Upper lobe of right lung (tissue), 1 donor: Measurements from ENCODE around the gene IER3IP1. TPM values are rescaled to one million over a fixed set of nuclear protein-coding genes. Genes with fewer than 3 reads are reported as not detected.

Experiments used
- ATAC-seq: fragments of 200-7000 bp; cut with Tn5 transposase; one replicate; pipeline ENCODE4 v1.9.1; 2020; ENCODE audit warnings: mild to moderate bottlenecking, moderate library complexity
- DNase-seq: peaks from one replicate; pipeline ENCODE4 v3.0.0-alpha.2; 2020
- H3K27ac ChIP-seq: fragments of 200-600 bp; one replicate; pipeline ENCODE4 v1.8.0; 2022
- H3K27me3 ChIP-seq: fragments of 200-600 bp; one replicate; pipeline ENCODE4 v1.8.0; 2022; ENCODE audit warnings: mild to moderate bottlenecking
- H3K36me3 ChIP-seq: fragments of 200-600 bp; one replicate; pipeline ENCODE4 v1.8.0; 2022
- H3K4me1 ChIP-seq: fragments of 200-600 bp; one replicate; pipeline ENCODE4 v1.8.0; 2022
- H3K4me3 ChIP-seq: fragments of 200-600 bp; one replicate; pipeline ENCODE4 v1.8.0; 2022; ENCODE audit warnings: mild to moderate bottlenecking
- H3K9me3 ChIP-seq: fragments of 200-600 bp; one replicate; pipeline ENCODE4 v1.8.0; 2022
- intact Hi-C: fragments of 100-400 bp; cut with DNase I; formaldehyde crosslinking; loops from one replicate; pipeline ENCODE4 v1.11.0; 2022
- total RNA-seq: library from RNA; stranded (reverse); fragmentation: NEBNext Ultra II Directional; extraction: Animal tissue kit (Norgen Biotek cat#: 25700); gene quantifications from one replicate; pipeline ENCODE4 v1.2.1, GENCODE V29; 2021
- TF ChIP-seq, protein P1 (sequence below): fragments of 200-600 bp; IDR thresholded peaks from one replicate; pipeline ENCODE4 v1.8.0; 2022; ENCODE audit warnings: antibody characterized with exemption
- donor health status: DM: no; HTN: yes; CAD: no; lungs with severe emphysema.

IER3IP1 gene
- total RNA-seq, 1 donor from 2014 or later, result 12.9 TPM

DNA sequence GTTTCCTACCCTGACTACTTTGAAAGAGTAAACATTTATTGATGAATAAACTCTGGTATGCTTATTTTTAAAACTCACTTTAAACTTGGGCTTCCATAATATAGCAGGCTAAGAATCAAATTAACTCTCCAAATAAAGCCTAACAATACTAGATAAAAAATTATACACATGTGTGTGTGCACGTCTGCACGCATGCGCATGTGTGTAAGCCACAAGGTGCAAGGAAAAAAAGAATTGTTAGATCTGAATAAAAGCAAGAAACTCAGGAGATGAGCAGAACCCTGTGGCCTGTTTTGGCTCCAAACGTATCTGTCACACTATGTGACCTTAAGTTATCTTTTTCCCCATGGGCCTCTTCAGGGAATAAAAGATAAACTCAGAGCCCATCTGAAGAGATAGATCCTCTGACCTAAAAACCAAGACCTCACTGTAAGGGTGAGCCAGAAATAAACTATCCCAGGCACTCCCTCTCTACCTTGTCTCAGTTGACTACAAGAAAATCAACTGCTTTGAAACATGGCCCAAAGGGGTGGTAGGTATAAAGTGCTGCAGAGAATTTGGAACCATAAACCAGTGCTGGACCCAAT is 32.2 kb downstream of the IER3IP1 start:
- TF ChIP-seq, protein P1, sequence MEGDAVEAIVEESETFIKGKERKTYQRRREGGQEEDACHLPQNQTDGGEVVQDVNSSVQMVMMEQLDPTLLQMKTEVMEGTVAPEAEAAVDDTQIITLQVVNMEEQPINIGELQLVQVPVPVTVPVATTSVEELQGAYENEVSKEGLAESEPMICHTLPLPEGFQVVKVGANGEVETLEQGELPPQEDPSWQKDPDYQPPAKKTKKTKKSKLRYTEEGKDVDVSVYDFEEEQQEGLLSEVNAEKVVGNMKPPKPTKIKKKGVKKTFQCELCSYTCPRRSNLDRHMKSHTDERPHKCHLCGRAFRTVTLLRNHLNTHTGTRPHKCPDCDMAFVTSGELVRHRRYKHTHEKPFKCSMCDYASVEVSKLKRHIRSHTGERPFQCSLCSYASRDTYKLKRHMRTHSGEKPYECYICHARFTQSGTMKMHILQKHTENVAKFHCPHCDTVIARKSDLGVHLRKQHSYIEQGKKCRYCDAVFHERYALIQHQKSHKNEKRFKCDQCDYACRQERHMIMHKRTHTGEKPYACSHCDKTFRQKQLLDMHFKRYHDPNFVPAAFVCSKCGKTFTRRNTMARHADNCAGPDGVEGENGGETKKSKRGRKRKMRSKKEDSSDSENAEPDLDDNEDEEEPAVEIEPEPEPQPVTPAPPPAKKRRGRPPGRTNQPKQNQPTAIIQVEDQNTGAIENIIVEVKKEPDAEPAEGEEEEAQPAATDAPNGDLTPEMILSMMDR, result no peak
- Histone ChIP-seq H3K27ac (no peak overlapping the region), H3K9me3 (no peaks in the 10 kb centered on the region), H3K4me3 (no peak overlapping the region), H3K4me1 (peaks cover under 1% of the 10 kb centered on the region), H3K36me3 (no peaks in the 10 kb centered on the region), H3K27me3 (no peaks in the 10 kb centered on the region)
- intact Hi-C loops, result no loop called here
- DNase-seq (no peak), ATAC-seq (no peak)

DNA sequence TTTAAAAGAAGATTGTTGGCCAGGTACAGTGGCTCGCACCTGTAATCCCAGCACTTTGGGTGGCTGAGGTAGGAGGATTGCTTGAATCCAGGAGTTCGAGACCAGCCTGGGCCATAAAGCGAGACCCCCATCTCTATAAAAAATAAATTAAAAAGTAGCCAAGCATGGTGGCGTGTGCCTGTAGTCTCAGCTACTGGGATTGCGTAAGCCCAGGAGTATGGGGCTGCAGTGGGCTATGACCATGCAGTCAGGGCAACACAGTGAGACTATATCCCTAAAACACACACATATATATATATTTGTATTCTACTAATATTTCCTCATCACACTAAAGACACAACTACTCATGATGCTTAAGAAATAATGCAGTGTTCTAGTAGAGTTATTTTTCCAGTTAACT is 33.0 kb downstream of the IER3IP1 start:
- DNase-seq, result no peak
- Histone ChIP-seq H3K9me3 (no peaks in the 10 kb centered on the region), H3K27me3 (no peaks in the 10 kb centered on the region), H3K4me1 (no peaks in the 10 kb centered on the region), H3K27ac (no peak overlapping the region), H3K4me3 (no peak overlapping the region), H3K36me3 (no peaks in the 10 kb centered on the region)
- TF ChIP-seq, protein P1, result no peak
- no peak for ATAC-seq
- intact Hi-C loops, result no loop called here

DNA sequence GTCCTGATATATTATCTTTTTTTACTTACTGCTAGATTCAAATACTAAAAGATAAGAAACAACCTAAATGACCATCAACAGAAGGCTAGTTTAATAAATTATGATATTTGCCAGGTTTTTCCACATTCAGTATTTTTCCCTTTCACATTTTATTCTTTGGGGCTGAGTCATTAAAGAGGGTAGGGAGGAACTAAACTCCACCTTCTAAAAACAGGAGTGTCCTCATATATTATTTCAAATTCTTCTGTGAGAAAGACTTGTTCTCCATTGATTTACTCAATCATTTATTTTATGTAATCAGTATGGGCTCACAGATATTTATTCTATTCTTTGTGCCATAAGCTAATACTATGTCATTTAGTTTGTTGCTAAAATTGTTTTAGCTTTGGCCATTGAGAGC is 34.9 kb downstream of the IER3IP1 start:
- no peak for ATAC-seq
- Histone ChIP-seq H3K36me3 (peaks cover under 1% of the 10 kb centered on the region), H3K27me3 (no peaks in the 10 kb centered on the region), H3K4me3 (no peak overlapping the region), H3K4me1 (no peaks in the 10 kb centered on the region), H3K9me3 (no peaks in the 10 kb centered on the region), H3K27ac (no peak overlapping the region)
- intact Hi-C loops, result no loop called here
- TF ChIP-seq, protein P1, result no peak
- no peak for DNase-seq

DNA sequence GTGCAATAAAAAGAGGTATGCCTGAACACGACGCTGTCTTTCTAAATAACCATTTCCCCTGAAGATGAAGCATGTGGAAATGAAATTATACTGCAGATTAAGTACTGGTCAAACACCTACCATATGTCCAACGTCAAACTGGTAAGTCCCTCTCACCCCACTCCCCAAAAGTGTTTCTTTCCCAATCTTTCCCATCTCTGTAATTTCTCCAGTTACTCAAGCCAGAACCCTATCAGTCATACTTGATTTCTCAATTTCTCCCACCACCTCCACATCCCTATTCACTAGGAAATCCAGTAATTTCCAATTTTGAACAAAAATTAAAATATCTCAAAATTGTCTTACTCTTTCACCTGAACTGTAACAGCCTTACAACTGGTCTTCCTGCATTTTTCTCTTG is 55.0 kb downstream of the IER3IP1 start:
- Histone ChIP-seq H3K27me3 (no peaks in the 10 kb centered on the region), H3K36me3 (peaks cover 3% of the 10 kb centered on the region), H3K27ac (no peak overlapping the region), H3K4me1 (no peaks in the 10 kb centered on the region), H3K4me3 (no peak overlapping the region), H3K9me3 (no peaks in the 10 kb centered on the region)
- intact Hi-C loops, result no loop called here
- TF ChIP-seq, protein P1, result no peak
- no peak for DNase-seq
- no peak for ATAC-seq

DNA sequence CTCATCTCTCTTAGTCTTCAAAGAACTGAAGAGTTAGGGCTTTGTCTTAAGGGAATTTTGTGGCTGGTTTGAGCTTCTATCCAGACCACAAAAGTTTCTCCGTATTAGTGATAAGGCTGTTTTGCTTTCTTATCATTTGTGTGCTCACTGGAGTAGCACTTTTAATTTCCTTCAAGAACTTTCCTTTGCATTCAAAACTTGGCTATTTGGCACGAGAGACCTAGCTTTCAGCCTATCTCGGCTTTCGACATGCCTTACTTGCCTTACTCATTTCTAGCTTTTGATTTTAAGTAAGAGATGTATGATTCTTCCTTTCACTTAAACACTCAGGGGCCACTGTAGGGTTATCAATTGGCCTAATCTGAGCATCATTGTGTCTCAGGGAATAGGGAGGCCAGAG is 55.7 kb downstream of the IER3IP1 start:
- intact Hi-C loops, result no loop called here
- TF ChIP-seq, protein P1, result no peak
- Histone ChIP-seq H3K4me3 (no peak overlapping the region), H3K9me3 (no peaks in the 10 kb centered on the region), H3K36me3 (peaks cover 5% of the 10 kb centered on the region), H3K27ac (no peak overlapping the region), H3K27me3 (no peaks in the 10 kb centered on the region), H3K4me1 (no peaks in the 10 kb centered on the region)
- ATAC-seq, result no peak
- no peak for DNase-seq

DNA sequence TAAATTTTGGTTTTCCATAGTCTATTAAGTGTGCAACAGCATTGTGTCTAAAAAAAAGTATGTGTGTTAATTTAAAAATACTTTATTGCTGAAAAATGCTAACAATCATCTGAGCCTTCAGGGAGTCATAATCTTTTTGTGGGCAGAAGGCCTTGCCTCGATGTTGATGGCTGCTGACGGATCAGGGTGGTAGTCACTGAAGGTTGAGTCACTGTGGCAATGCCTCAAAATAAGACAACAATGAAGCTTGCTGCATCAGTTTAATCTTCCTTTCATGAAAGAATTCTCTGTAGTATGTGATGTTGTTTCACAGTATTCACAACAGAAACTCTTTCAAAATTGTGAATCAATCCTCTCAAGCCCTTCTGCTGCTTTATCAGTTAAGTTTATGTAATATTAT is 57.2 kb downstream of the IER3IP1 start:
- no peaks in the 10 kb centered on the region for H3K27me3 ChIP-seq
- DNase-seq, result no peak
- intact Hi-C loops, result no loop called here
- TF ChIP-seq, protein P1, result no peak
- no peak overlapping the region for H3K27ac ChIP-seq
- H3K4me1 ChIP-seq, result no peaks in the 10 kb centered on the region
- no peak for ATAC-seq
- H3K9me3 ChIP-seq, result no peaks in the 10 kb centered on the region
- peaks cover 16% of the 10 kb centered on the region for H3K36me3 ChIP-seq
- H3K4me3 ChIP-seq, result no peak overlapping the region
